HCT116 (cell line): ENCODE measurements around the gene UGDH. TPM values are rescaled to one million over a fixed set of nuclear protein-coding genes. Genes with fewer than 3 reads are reported as not detected.

ENCODE experiments used
- ATAC-seq: fragments of 200-7000 bp; cut with Tn5 transposase; 2 replicates; pipeline ENCODE4 v1.9.1; 2020; ENCODE audit warnings: mild to moderate bottlenecking, moderate library complexity
- BruUV-seq: library from RNA; stranded (reverse); fragments of 400-500 nt; replicated peaks from 2 replicates; lab custom pipeline; 2021; lab: Mats Ljungman, UMichigan
- CTCF ChIA-PET: fragments of 300-600 bp; sonication (Branson Sonifier 250); formaldehyde crosslinking; loops from one replicate; lab custom pipeline; 2021; ENCODE audit warnings: antibody characterized with exemption; lab: Charles Lee
- POLR2A ChIA-PET: fragments of 300-600, 350-600 bp; sonication (Branson Sonifier 250); formaldehyde crosslinking; loops from one replicate; lab custom pipeline; 2021; ENCODE audit warnings: antibody characterized with exemption; lab: Charles Lee
- RAD21 ChIA-PET, 2 experiments: fragments of 300-600 bp; sonication (Branson Sonifier 250); formaldehyde crosslinking; loops; one replicate each; lab custom pipeline; 2023; ENCODE audit warnings: low total read pairs in 2 of 2; ENCODE audit not compliant: uncharacterized antibody in 2 of 2, unreplicated experiment in 2 of 2, low non-redundant PET in 1 of 2; lab: Charles Lee
- DNase-seq: peaks from one replicate; pipeline ENCODE4 v3.0.0-alpha.2; 2010; ENCODE audit warnings: low read depth, low spot score
- H2AFZ ChIP-seq: fragments of 200-600 bp; shearing (Covaris generic), sonication (generic); 2 replicates; pipeline ENCODE4 v1.6.1; 2017; ENCODE audit warnings: low read depth, mixed run types, mixed read lengths, antibody characterized with exemption, low read length; ENCODE audit not compliant: poor library complexity, severe bottlenecking
- H3K27ac ChIP-seq: 2 replicates; pipeline ENCODE4 v1.5.1; 2012; ENCODE audit warnings: low read depth, low read length
- H3K27me3 ChIP-seq: fragments of 200-600 bp; sonication (generic); 2 replicates; pipeline ENCODE4 v1.6.1; 2016; ENCODE audit warnings: mixed run types, low read length, mixed read lengths; ENCODE audit not compliant: insufficient read depth
- H3K36me3 ChIP-seq, 2 experiments: fragments of 200-500 bp in 1 of 2; fragments of 200-600 bp in 1 of 2; sonication (Bioruptor generic) in 1 of 2; sonication (generic) in 1 of 2; 2 replicates each; pipeline versions ENCODE4 v1.5.1 to v1.6.1; 2014 to 2016; ENCODE audit warnings: low read length in 2 of 2, inconsistent platforms in 1 of 2, mixed read lengths in 1 of 2, mixed run types in 1 of 2; ENCODE audit not compliant: insufficient read depth in 2 of 2, control insufficient read depth in 1 of 2
- H3K4me1 ChIP-seq, 2 experiments: fragments of 200-600 bp in 1 of 2; sonication (generic) in 1 of 2; 2 replicates each; pipeline versions ENCODE4 v1.5.1 to v1.6.1; 2012 to 2017; ENCODE audit warnings: low read length in 2 of 2, inconsistent platforms in 1 of 2, mild to moderate bottlenecking in 1 of 2, mixed read lengths in 1 of 2, mixed run types in 1 of 2, moderate library complexity in 1 of 2; ENCODE audit not compliant: insufficient read depth in 2 of 2, control insufficient read depth in 1 of 2
- H3K4me2 ChIP-seq: fragments of 200-600 bp; sonication (generic); 2 replicates; pipeline ENCODE4 v1.6.1; 2017; ENCODE audit warnings: mixed run types, low read length, mixed read lengths
- H3K4me3 ChIP-seq, 2 experiments: fragments of 200-600 bp in 1 of 2; sonication (generic) in 1 of 2; replicated peaks in 1 of 2; 2 replicates each; pipeline ENCODE4 v1.5.1; 2011 to 2016; ENCODE audit warnings: low read length in 2 of 2, control low read depth in 1 of 2, low read depth in 1 of 2, mild to moderate bottlenecking in 1 of 2, mixed read lengths in 1 of 2, mixed run types in 1 of 2
- H3K79me2 ChIP-seq: fragments of 200-600 bp; sonication (generic); 2 replicates; pipeline ENCODE4 v1.6.1; 2017; ENCODE audit warnings: mild to moderate bottlenecking, mixed run types, low read length, moderate library complexity, mixed read lengths; ENCODE audit not compliant: insufficient read depth
- H3K9ac ChIP-seq: fragments of 200-600 bp; sonication (generic); 2 replicates; pipeline ENCODE4 v1.6.1; 2016; ENCODE audit warnings: low read length, mixed read lengths
- H3K9me2 ChIP-seq: fragments of 200-600 bp; sonication (generic), shearing (Covaris generic); 2 replicates; pipeline ENCODE4 v1.6.1; 2017; ENCODE audit warnings: mixed run types, mild to moderate bottlenecking, moderate library complexity; ENCODE audit not compliant: insufficient read depth
- H3K9me3 ChIP-seq, 2 experiments: fragments of 200-500 bp in 1 of 2; fragments of 200-600 bp in 1 of 2; sonication (Bioruptor generic) in 1 of 2; sonication (generic) in 1 of 2; 2 replicates each; pipeline ENCODE4 v1.6.1; 2014 to 2017; ENCODE audit warnings: low read length in 2 of 2, mixed read lengths in 2 of 2, inconsistent platforms in 1 of 2, low read depth in 1 of 2, mild to moderate bottlenecking in 1 of 2, mixed run types in 1 of 2, moderate library complexity in 1 of 2; ENCODE audit not compliant: control insufficient read depth in 1 of 2, insufficient read depth in 1 of 2
- H4K20me1 ChIP-seq: fragments of 200-600 bp; sonication (generic), shearing (Covaris generic); 2 replicates; pipeline ENCODE4 v1.6.1; 2017; ENCODE audit warnings: mixed run types, mild to moderate bottlenecking, moderate library complexity; ENCODE audit not compliant: insufficient read depth
- CBX3 ChIP-seq: IDR thresholded peaks from 2 replicates; pipeline ENCODE4 v1.6.1; 2012; ENCODE audit warnings: low read depth
- ELF1 ChIP-seq: IDR thresholded peaks from 2 replicates; pipeline ENCODE4 v1.6.1; 2012; ENCODE audit warnings: low read depth, borderline replicate concordance
- EZH2phosphoT487 ChIP-seq: fragments of 200-600 bp; IDR thresholded peaks from 2 replicates; pipeline ENCODE4 v1.6.1; 2018; ENCODE audit warnings: antibody characterized with exemption, borderline replicate concordance
- MAX ChIP-seq: IDR thresholded peaks from 2 replicates; pipeline ENCODE4 v1.6.1; 2012
- POLR2A ChIP-seq: IDR thresholded peaks from 2 replicates; pipeline ENCODE4 v1.7.0; 2011; ENCODE audit warnings: borderline replicate concordance; ENCODE audit not compliant: insufficient read depth, insufficient read length; ENCODE audit errors: extremely low read depth
- POLR2AphosphoS5 ChIP-seq: IDR thresholded peaks from 2 replicates; pipeline ENCODE4 v1.6.1; 2011; ENCODE audit warnings: mild to moderate bottlenecking, low read depth, low read length, moderate library complexity
- RAD21 ChIP-seq: IDR thresholded peaks from 2 replicates; pipeline ENCODE4 v1.6.1; 2012; ENCODE audit warnings: low read depth, mild to moderate bottlenecking
- SIN3A ChIP-seq: IDR thresholded peaks from 2 replicates; pipeline ENCODE4 v1.6.1; 2012; ENCODE audit warnings: low read depth
- SP1 ChIP-seq: IDR thresholded peaks from 2 replicates; pipeline ENCODE4 v1.6.1; 2012; ENCODE audit warnings: low read depth
- SRF ChIP-seq: IDR thresholded peaks from 2 replicates; pipeline ENCODE4 v1.6.1; 2012; ENCODE audit warnings: low read depth
- TCF7L2 ChIP-seq: IDR thresholded peaks from 2 replicates; pipeline ENCODE4 v1.7.0; 2011; ENCODE audit warnings: borderline replicate concordance, inconsistent platforms; ENCODE audit not compliant: insufficient read depth, insufficient read length; ENCODE audit errors: extremely low read depth
- YY1 ChIP-seq: IDR thresholded peaks from 2 replicates; pipeline ENCODE4 v1.6.1; 2011; ENCODE audit warnings: low read length, low read depth, moderate library complexity, mild to moderate bottlenecking; ENCODE audit not compliant: insufficient replicate concordance; ENCODE audit errors: extremely low read depth
- ZBTB33 ChIP-seq: IDR thresholded peaks from 2 replicates; pipeline ENCODE4 v1.6.1; 2011; ENCODE audit warnings: mild to moderate bottlenecking, low read length, moderate library complexity; ENCODE audit not compliant: insufficient replicate concordance; ENCODE audit errors: extremely low read depth
- ZFX ChIP-seq: fragments of 450-650 bp; IDR thresholded peaks from 2 replicates; pipeline ENCODE4 v1.6.1; 2017
- intact Hi-C: fragments of 100-400 bp; cut with micrococcal nuclease; formaldehyde crosslinking; loops from 2 replicates; pipeline ENCODE4 v1.10.0; 2022
- total RNA-seq: library from RNA; stranded (reverse); gene quantifications from one replicate; pipeline ENCODE4 v1.2.1, GENCODE V29; 2021; ENCODE audit not compliant: unreplicated experiment
- TF ChIP-seq, protein P1 (sequence below): IDR thresholded peaks from 2 replicates; pipeline ENCODE4 v1.6.1; 2012
- TF ChIP-seq, protein P2 (sequence below), 3 experiments: fragments of 200-600 bp in 1 of 3; sonication (generic) in 1 of 3; IDR thresholded peaks in 2 of 3; conservative IDR thresholded peaks in 1 of 3; 2 replicates each; pipeline ENCODE4 v1.5.1; 2012 to 2017; ENCODE audit warnings: low read depth in 2 of 3, low read length in 2 of 3, antibody characterized with exemption in 1 of 3, borderline replicate concordance in 1 of 3, control low read depth in 1 of 3, mild to moderate bottlenecking in 1 of 3, mixed read lengths in 1 of 3, mixed run types in 1 of 3, moderate library complexity in 1 of 3; ENCODE audit not compliant: insufficient read depth in 1 of 3
- TF ChIP-seq, protein P3 (sequence below): IDR thresholded peaks from 2 replicates; pipeline ENCODE4 v1.6.1; 2012; ENCODE audit warnings: low read depth

Gene UGDH
- total RNA-seq, 1 experiment from 2014 or later = 67.9 TPM

DNA sequence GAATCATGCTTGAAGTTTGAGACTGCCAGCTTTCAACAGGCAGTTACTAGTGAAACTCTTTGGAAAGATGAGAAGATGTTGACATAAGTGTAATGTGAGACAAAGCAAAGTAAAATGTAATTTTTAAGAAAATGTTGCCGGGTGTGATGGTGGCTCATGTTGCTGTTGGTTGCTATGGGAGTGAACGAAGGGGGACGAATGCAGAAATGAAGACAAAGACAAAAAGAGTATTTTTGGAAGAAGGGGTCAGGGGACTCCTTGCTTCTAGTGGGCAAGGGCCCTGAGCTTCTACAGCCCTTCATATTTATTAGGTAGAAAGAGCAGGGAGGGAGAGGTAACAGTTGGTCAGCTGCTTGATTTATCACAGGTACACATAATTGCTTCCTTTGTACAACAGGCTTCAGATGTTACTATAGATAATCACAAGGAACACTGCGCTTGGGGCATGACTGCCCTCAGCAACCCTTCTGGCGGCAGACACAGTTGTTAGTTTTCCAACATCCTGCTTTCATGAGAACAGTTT lies 11.9 kb upstream of the UGDH start:
- no peaks in the 10 kb centered on the region for H3K36me3 ChIP-seq
- H3K9me3 ChIP-seq = no peaks in the 10 kb centered on the region
- H3K9me2 ChIP-seq = no peaks in the 10 kb centered on the region
- H3K79me2 ChIP-seq = no peaks in the 10 kb centered on the region
- no peak overlapping the region for H2AFZ ChIP-seq
- H4K20me1 ChIP-seq = no peaks in the 10 kb centered on the region
- POLR2A ChIA-PET = no interaction called here
- no peaks in the 10 kb centered on the region for H3K27me3 ChIP-seq
- H3K4me1 ChIP-seq = no peaks in the 10 kb centered on the region
- no peak for TF ChIP-seq SIN3A
- no peak for TF ChIP-seq SP1
- no peak for TF ChIP-seq POLR2A
- no peak for TF ChIP-seq CBX3
- TF ChIP-seq, protein P1, sequence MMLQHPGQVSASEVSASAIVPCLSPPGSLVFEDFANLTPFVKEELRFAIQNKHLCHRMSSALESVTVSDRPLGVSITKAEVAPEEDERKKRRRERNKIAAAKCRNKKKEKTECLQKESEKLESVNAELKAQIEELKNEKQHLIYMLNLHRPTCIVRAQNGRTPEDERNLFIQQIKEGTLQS = no peak
- no peak for TF ChIP-seq ZBTB33
- TF ChIP-seq, protein P2, sequence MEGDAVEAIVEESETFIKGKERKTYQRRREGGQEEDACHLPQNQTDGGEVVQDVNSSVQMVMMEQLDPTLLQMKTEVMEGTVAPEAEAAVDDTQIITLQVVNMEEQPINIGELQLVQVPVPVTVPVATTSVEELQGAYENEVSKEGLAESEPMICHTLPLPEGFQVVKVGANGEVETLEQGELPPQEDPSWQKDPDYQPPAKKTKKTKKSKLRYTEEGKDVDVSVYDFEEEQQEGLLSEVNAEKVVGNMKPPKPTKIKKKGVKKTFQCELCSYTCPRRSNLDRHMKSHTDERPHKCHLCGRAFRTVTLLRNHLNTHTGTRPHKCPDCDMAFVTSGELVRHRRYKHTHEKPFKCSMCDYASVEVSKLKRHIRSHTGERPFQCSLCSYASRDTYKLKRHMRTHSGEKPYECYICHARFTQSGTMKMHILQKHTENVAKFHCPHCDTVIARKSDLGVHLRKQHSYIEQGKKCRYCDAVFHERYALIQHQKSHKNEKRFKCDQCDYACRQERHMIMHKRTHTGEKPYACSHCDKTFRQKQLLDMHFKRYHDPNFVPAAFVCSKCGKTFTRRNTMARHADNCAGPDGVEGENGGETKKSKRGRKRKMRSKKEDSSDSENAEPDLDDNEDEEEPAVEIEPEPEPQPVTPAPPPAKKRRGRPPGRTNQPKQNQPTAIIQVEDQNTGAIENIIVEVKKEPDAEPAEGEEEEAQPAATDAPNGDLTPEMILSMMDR (IDR thresholded peaks at IDR 0.05 in 2 of 3, conservative IDR thresholded peaks at IDR 0.05 in 1 of 3; ENCODE audit: borderline replicate concordance in 1 of 3, insufficient read depth in 1 of 3, low read depth in 2 of 3, low read length in 2 of 3) = no peak
- no peak for TF ChIP-seq MAX
- TF ChIP-seq RAD21 = no peak
- no peak for TF ChIP-seq POLR2AphosphoS5
- TF ChIP-seq ELF1 = no peak
- TF ChIP-seq, protein P3, sequence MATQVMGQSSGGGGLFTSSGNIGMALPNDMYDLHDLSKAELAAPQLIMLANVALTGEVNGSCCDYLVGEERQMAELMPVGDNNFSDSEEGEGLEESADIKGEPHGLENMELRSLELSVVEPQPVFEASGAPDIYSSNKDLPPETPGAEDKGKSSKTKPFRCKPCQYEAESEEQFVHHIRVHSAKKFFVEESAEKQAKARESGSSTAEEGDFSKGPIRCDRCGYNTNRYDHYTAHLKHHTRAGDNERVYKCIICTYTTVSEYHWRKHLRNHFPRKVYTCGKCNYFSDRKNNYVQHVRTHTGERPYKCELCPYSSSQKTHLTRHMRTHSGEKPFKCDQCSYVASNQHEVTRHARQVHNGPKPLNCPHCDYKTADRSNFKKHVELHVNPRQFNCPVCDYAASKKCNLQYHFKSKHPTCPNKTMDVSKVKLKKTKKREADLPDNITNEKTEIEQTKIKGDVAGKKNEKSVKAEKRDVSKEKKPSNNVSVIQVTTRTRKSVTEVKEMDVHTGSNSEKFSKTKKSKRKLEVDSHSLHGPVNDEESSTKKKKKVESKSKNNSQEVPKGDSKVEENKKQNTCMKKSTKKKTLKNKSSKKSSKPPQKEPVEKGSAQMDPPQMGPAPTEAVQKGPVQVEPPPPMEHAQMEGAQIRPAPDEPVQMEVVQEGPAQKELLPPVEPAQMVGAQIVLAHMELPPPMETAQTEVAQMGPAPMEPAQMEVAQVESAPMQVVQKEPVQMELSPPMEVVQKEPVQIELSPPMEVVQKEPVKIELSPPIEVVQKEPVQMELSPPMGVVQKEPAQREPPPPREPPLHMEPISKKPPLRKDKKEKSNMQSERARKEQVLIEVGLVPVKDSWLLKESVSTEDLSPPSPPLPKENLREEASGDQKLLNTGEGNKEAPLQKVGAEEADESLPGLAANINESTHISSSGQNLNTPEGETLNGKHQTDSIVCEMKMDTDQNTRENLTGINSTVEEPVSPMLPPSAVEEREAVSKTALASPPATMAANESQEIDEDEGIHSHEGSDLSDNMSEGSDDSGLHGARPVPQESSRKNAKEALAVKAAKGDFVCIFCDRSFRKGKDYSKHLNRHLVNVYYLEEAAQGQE = no peak
- no peak for TF ChIP-seq EZH2phosphoT487
- no peak for TF ChIP-seq ZFX
- no peak for TF ChIP-seq YY1
- TF ChIP-seq TCF7L2 = no peak
- no peak for TF ChIP-seq SRF
- TF ChIP-seq, all 23 proteins: peak for 0
- Histone ChIP-seq H3K4me2 (no peak overlapping the region), H3K9ac (no peak overlapping the region), H3K4me3 (no peak overlapping the region), H3K27ac (no peak overlapping the region)
- RAD21 ChIA-PET = no interaction called here
- intact Hi-C loops = no loop called here
- no peak for ATAC-seq
- no TSS peak for BruUV-seq
- CTCF ChIA-PET = no interaction called here
- DNase-seq = no peak
